K562 (cell line): ENCODE data around the gene LENEP. TPM values are rescaled to one million over a fixed set of nuclear protein-coding genes. Genes with fewer than 3 reads are reported as not detected.

Source experiments
- CBX2 ChIP-seq: fragments of 200-600 bp; sonication (generic); IDR thresholded peaks from one replicate; pipeline ENCODE4 v1.6.1; 2012; ENCODE audit warnings: mild to moderate bottlenecking, low read length, inconsistent platforms; ENCODE audit not compliant: insufficient read depth, poor library complexity, severe bottlenecking
- CCAR2 ChIP-seq: fragments of 200-400 bp; formaldehyde crosslinking; IDR thresholded peaks from 2 replicates; pipeline ENCODE4 v1.6.1; 2017; ENCODE audit warnings: mild to moderate bottlenecking, low read depth, low read length
- CTCF ChIP-seq, 3 experiments: IDR thresholded peaks in 2 of 3; conservative IDR thresholded peaks in 1 of 3; 2 replicates each; pipeline ENCODE4 v1.5.1; 2011 to 2012; ENCODE audit warnings: low read length in 3 of 3, mild to moderate bottlenecking in 3 of 3, control low read depth in 2 of 3, improper control_type of control experiment in 1 of 3, inconsistent platforms in 1 of 3, low read depth in 1 of 3, mixed read lengths in 1 of 3, moderate library complexity in 1 of 3; ENCODE audit not compliant: insufficient read depth in 2 of 3
- HDAC3 ChIP-seq: fragments of 450-650 bp; IDR thresholded peaks from 2 replicates; pipeline ENCODE4 v1.6.1; 2018; ENCODE audit warnings: borderline replicate concordance, mild to moderate bottlenecking, moderate library complexity; ENCODE audit not compliant: partially characterized antibody
- HDGF ChIP-seq: fragments of 450-650 bp; IDR thresholded peaks from 2 replicates; pipeline ENCODE4 v1.6.1; 2016
- HMGN3 ChIP-seq: IDR thresholded peaks from 2 replicates; pipeline ENCODE4 v1.6.1; 2011; ENCODE audit warnings: borderline replicate concordance, low read depth, mild to moderate bottlenecking, mixed read lengths, low read length; ENCODE audit not compliant: insufficient read length; ENCODE audit errors: extremely low read depth
- IRF2 ChIP-seq: sonication (generic); formaldehyde crosslinking; IDR thresholded peaks from 2 replicates; pipeline ENCODE4 v1.8.1; 2022; ENCODE audit warnings: mild to moderate bottlenecking, missing genetic modification reagents
- MTA3 ChIP-seq: fragments of 450-650 bp; formaldehyde crosslinking; IDR thresholded peaks from 2 replicates; pipeline ENCODE4 v1.6.1; 2017; ENCODE audit warnings: mild to moderate bottlenecking, borderline replicate concordance
- NR0B1 ChIP-seq: fragments of 450-650 bp; IDR thresholded peaks from one replicate; pipeline ENCODE4 v1.6.1; 2018; ENCODE audit warnings: mild to moderate bottlenecking, moderate library complexity; ENCODE audit not compliant: partially characterized antibody
- RUNX1 ChIP-seq: sonication (generic); IDR thresholded peaks from 2 replicates; pipeline ENCODE4 v1.6.1; 2016; ENCODE audit warnings: antibody characterized with exemption, low read depth
- THRB ChIP-seq: fragments of 450-650 bp; formaldehyde crosslinking; conservative IDR thresholded peaks from 2 replicates; pipeline ENCODE4 v1.4.0; 2022; ENCODE audit warnings: mild to moderate bottlenecking, missing genetic modification characterization
- XRCC3 ChIP-seq: fragments of 450-650 bp; IDR thresholded peaks from 2 replicates; pipeline ENCODE4 v1.6.1; 2017; ENCODE audit warnings: mild to moderate bottlenecking, moderate library complexity
- ZNF263 ChIP-seq: sonication (generic); formaldehyde crosslinking; IDR thresholded peaks from 2 replicates; pipeline ENCODE4 v1.8.0; 2022; ENCODE audit warnings: mild to moderate bottlenecking, missing genetic modification reagents, borderline replicate concordance
- ZNF318 ChIP-seq, 2 experiments: fragments of 450-650 bp; IDR thresholded peaks; 2 replicates each; pipeline ENCODE4 v1.6.1; 2016; ENCODE audit warnings: mild to moderate bottlenecking in 2 of 2, borderline replicate concordance in 1 of 2, low read depth in 1 of 2, moderate library complexity in 1 of 2
- polyA plus RNA-seq, 8 experiments: library from polyadenylated mRNA; depleted of rRNA in 4 of 8; stranded (reverse) in 5 of 8; unstranded in 3 of 8; fragments of >200 nt; fragmentation: Nextera tagmentation in 2 of 8; fragmentation: Illumina TruSeq in 1 of 8; extraction: Ambion mirVana in 2 of 8; extraction: Trizol in 1 of 8; gene quantifications; 2 replicates each; pipeline versions ENCODE4 v1.2.1 to v1.2.3, GENCODE V29; 2011 to 2014; ENCODE audit warnings: inconsistent platforms in 1 of 8, missing spikeins in 1 of 8
- total RNA-seq, 7 experiments: library from RNA; depleted of rRNA in 6 of 7; stranded (reverse); fragments of >200 nt in 6 of 7; fragmentation: Illumina TruSeq in 2 of 7; extraction: Trizol in 2 of 7; gene quantifications; 2 replicates each; pipeline versions ENCODE4 v1.2.1 to v1.2.3, GENCODE V29; 2011 to 2021; ENCODE audit warnings: low replicate concordance in 1 of 7

Gene LENEP
- total and polyA plus RNA-seq, 9 of the 15 experiments (the other 6 are each of a cell fraction or from before 2014, with no cell fraction given) = 0.23 to 0.87 (median 0.67) TPM; not detected in 5

GRCh38 chr1:154974102-154974807, 19.1 kb upstream of the LENEP start, which contains the start of gene CKS1B (continued):
- no peak for TF ChIP-seq ZNF318 (IDR thresholded peaks at IDR 0.05; ENCODE audit: borderline replicate concordance in 1 of 2, low read depth in 1 of 2)
- no peak for TF ChIP-seq CCAR2
- TF ChIP-seq THRB (CRISPR knock-in tag) = peak; percentile 75; the same call in 1 of the 2 replicates
- no peak for TF ChIP-seq HDGF
- TF ChIP-seq RUNX1 = no peak
- no peak for TF ChIP-seq HMGN3
- no peak for TF ChIP-seq HDAC3
- no peak; the same call in 1 of the 2 replicates for TF ChIP-seq ZNF263 (CRISPR knock-in tag)
- TF ChIP-seq IRF2 (CRISPR knock-in tag) = no peak
- no peak for TF ChIP-seq NR0B1
- TF ChIP-seq CBX2 = no peak
- TF ChIP-seq CTCF (IDR thresholded peaks at IDR 0.05 in 2 of 3, conservative IDR thresholded peaks at IDR 0.05 in 1 of 3; ENCODE audit: insufficient read depth in 2 of 3, low read depth in 1 of 3, low read length in 3 of 3) = no peak
- TF ChIP-seq XRCC3 = no peak
- peak; percentile 73; the same call in 1 of the 2 replicates for TF ChIP-seq MTA3
